GM19239 (cell line): ENCODE results near the gene TRIM56.
"Not testable (repeated sequence)": the region's sequence is repeated elsewhere in the genome, so short reads cannot be mapped to it uniquely, and the experiment has no call there.

ENCODE experiments used
- DNase-seq: peaks from one replicate; pipeline ENCODE4 v3.0.0; 2011; ENCODE audit warnings: low spot score; ENCODE audit not compliant: insufficient read length
- FAIRE-seq: peaks from 2 replicates; lab custom pipeline; 2011; peaks lifted over from hg19 to GRCh38; lab: Jason Lieb, UNC

TRIM56 gene

GRCh38 chr7:101088069-101088425, 2.8 kb downstream of the TRIM56 start:
- FAIRE-seq = no peak
- DNase-seq = no peak

DNA sequence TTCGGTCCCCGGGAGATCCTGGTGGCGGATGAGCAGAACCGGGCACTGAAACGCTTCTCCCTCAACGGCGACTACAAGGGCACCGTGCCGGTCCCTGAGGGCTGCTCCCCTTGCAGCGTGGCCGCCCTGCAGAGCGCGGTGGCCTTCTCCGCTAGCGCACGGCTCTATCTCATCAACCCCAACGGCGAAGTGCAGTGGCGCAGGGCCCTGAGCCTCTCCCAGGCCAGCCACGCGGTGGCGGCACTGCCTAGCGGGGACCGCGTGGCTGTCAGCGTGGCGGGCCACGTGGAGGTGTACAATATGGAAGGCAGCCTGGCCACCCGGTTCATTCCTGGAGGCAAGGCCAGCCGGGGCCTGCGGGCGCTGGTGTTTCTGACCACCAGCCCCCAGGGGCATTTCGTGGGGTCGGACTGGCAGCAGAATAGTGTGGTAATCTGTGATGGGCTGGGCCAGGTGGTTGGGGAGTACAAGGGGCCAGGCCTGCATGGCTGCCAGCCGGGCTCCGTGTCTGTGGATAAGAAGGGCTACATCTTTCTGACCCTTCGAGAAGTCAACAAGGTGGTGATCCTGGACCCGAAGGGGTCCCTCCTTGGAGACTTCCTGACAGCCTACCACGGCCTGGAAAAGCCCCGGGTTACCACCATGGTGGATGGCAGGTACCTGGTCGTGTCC, 3.7 kb downstream of the TRIM56 start:
- DNase-seq (no peak), FAIRE-seq (no peak)

GRCh38 chr7:101089876-101090275, 4.6 kb downstream of the TRIM56 start:
- FAIRE-seq (no peak), DNase-seq (no peak)

GRCh38 chr7:101092266-101092905, 7.1 kb downstream of the TRIM56 start:
- not testable (repeated sequence) for FAIRE-seq, DNase-seq

DNA sequence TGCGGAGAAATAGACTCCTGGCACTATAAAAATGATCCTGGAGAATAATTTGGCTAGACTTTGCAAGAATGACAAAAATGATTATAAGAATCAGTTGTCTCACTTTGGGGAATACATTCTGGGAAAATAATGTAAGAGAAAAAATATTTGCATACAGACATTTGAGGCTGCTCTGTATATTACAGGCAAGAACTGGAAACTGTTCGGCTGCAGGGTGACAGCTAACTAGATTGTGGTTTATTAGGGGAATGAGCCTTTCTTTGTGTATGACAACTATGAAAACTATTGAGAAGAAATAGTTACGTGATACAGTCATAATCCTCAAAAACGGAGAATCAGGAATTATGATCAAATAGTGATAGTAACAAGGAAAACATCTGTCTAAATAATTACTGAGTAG, 8.6 kb downstream of the TRIM56 start:
- no peak for FAIRE-seq
- no peak for DNase-seq

DNA sequence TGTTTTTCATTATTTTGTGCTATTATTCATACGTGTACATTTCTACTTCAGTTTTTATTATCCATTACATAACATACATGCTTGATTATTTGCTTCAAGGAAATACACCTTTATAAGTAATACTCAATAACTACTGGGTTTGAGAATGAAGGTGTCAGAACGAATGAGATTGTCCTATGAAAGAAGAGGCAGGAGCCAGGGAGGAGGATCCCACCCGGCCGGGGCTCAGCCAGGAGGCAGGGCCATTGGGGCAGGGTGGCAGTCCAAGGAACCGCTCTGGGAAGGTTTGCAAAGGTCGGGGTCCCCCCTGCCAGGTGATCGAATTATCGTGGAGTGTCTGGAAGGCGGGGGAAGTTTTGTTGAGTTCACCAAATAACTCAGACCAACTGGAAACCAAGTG, 9.1 kb downstream of the TRIM56 start:
- FAIRE-seq (no peak), DNase-seq (no peak)

DNA sequence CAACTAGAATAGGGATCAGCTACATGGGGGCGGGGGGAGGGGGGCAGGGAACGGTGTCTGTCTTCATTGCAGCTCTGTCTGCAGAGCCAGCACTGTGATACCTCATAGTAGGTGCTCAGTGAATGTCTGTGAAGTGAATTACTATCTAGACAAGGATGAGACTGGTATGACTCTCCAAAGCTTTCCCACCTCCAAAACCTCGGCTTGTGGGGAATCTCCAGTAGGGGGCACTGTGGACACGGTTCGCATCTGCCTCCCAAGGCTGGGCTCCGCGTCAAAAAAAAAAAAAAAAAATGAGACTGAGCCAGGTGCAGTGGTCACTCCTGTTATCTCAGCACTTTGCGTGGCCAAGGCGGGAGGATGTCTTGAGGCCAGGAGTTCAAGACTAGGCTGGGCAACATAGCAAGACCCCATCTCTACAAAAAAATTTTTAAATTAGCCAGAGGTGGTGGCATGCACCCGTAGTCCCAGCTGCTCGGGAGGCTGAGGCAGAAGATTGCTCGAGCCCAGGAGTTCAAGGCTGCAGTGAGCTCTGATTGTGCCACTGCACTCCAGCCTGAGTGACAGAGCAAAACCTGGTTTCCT, 9.6 kb downstream of the TRIM56 start:
- no peak for DNase-seq
- FAIRE-seq = no peak

- DNase-seq (no peak), FAIRE-seq (no peak)
Observed at GRCh38 chr7:101096331-101096956, 11.2 kb downstream of the TRIM56 start.

GRCh38 chr7:101096957-101097347, 11.7 kb downstream of the TRIM56 start:
- no peak for DNase-seq

DNA sequence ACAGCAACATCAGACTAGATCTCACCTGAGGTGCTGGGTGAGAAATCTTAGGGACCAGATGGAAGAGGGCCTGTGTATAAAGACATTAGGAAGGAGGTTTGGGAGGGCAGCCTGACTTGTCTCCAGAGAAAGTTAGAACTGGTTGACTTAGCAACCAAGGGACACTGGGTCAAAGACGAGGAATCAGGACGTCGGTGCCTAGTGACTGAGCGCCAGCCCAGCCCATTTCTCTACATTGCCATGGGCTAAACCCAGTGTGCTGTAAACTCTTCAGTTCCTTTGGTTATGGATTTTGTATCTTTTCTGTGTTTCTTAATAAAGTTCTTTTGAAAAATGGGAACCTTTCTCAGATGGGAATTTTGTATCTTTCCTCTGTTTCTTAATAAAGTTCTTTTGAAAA, 12.3 kb downstream of the TRIM56 start:
- no peak for DNase-seq
- no peak for FAIRE-seq

More at GRCh38 chr7:101096957-101097347, 11.7 kb downstream of the TRIM56 start:
- no peak for FAIRE-seq

GRCh38 chr7:101099969-101100781, 14.9 kb downstream of the TRIM56 start:
- FAIRE-seq (no peak), DNase-seq (no peak)

DNA sequence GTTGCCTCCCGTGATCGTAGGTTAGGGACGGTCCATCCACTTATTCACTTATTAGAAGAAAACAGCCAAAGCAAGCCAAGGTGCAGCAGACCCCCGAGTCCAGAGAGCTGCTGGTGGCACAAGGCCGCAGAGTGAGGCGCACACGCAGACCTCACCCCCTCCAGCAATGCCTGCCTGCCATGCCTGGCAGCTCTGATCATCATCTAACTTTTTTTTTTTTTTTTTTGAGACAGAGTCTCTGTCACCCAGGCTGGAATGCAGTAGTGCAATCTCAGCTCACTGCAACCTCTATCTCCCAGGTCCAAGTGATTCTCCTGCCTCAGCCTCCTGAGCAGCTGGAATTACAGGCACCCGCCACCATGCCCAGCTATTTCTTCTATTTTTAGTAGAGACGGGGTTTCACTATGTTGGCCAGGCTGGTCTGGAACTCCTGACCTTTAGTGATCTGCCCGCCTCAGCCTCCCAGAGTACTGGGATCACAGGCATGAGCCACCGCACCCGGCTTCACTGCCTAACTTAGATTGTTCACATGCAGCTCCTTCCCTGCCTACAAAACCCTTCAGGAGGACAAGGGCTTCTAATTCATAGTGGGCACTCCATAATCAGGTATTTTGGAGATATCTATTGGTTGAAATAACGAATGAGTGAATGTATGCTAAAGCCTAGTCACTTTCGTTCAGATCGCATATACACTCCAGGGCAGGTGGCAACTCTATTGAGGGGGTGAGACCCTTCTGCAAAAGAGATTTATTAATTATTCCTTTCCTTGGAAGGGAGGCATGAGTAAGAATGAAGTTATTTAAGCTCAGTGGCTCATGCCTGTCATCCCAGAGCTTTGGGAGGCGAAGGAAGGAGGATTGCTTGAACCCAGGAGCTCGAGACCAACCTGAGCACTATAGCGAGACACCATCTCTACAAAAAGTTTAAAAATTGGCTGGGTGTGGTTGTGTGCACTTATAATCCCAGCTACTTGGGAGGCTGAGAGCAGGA, 15.9 kb downstream of the TRIM56 start:
- no peak for FAIRE-seq
- no peak for DNase-seq

GRCh38 chr7:101102026-101102425, 16.7 kb downstream of the TRIM56 start:
- DNase-seq (no peak), FAIRE-seq (no peak)

GRCh38 chr7:101103701-101104100, 18.4 kb downstream of the TRIM56 start:
- FAIRE-seq = not testable (repeated sequence)

DNA sequence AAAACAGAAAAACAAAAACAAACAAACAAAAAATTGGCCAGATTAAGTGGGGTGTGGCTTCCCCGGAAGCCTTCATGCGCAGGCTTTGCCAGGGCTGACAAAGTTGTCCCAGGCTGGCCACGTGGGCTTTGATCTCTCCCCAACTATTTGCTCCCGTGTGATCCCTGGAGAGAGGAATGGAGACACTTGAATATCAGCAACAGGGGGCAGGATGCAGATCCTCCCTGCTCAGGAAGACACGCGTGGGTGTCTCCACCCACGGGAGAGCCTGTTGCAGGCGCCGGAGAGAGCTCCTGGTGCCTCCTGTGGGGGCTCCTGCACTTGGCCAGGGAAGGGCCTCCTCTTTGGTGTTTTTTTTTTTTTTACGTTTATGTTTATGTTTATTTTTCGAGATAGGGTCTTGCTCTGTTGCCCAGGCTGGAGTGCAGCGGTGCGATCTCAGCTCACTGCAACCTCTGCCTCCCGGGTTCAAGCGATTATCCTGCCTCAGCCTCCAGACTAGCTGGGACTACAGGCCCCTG, 19.0 kb downstream of the TRIM56 start:
- no peak for FAIRE-seq

More at GRCh38 chr7:101103701-101104100, 18.4 kb downstream of the TRIM56 start:
- not testable (repeated sequence) for DNase-seq

DNA sequence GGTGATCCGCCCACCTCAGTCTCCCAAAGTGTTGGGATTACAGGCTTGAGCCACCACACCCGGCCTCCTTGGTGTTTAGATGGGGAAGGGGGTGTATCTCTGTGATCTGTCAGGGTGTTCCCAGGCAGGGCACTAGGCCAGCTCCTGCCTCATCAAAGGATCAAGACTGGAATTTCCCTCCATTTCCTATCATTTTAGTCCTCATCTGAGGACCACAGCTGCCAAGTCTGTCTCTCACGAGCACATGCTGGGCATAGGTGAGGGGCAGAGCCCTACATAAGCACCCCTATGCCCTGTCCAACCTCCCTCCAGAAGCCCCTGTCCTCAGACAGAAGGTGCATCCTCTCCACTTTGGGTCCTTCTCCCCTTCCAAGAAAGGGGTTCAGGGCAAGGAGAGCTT, 19.5 kb downstream of the TRIM56 start:
- DNase-seq (no peak), FAIRE-seq (no peak)

More for the DNA sequence above, 19.0 kb downstream of the TRIM56 start:
- DNase-seq = no peak

DNA sequence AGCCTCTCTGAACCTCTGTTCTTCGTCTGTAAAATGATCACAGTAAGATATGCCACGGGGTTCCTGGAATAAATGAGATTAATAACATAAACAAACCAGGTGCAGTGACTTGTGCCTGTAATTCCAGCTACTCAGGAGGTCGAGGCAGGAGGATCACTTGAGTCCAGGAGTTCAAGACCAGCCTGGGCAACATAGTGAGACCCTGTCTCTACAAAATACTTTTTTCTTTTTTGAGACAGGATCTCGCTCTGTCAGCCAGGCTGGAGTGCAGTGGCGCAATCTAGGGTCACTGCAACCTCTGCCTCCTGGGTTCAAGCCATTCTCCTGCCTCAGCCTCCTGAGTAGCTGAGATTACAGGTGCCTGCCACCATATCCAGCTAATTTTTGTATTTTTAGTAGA, 20.0 kb downstream of the TRIM56 start:
- FAIRE-seq, DNase-seq: not testable (repeated sequence)

- FAIRE-seq (no peak), DNase-seq (no peak)
Observed at GRCh38 chr7:101106386-101106785, 21.1 kb downstream of the TRIM56 start.

- no peak for FAIRE-seq
- DNase-seq = no peak
Observed at GRCh38 chr7:101108330-101108857, 23.1 kb downstream of the TRIM56 start.
